Measurements from ENCODE around the gene SIX3. TPM values are rescaled to one million over a fixed set of nuclear protein-coding genes. Genes with fewer than 3 reads are reported as not detected.
A peak's percentile ranks its signal among the peaks of the same experiment; 100 is the strongest.

SIX3 gene
- total RNA-seq, 5 donors from 2014 or later (not counting 1 experiment from before 2014, with no cell fraction given): 0.23 TPM; not detected in 4

DNA sequence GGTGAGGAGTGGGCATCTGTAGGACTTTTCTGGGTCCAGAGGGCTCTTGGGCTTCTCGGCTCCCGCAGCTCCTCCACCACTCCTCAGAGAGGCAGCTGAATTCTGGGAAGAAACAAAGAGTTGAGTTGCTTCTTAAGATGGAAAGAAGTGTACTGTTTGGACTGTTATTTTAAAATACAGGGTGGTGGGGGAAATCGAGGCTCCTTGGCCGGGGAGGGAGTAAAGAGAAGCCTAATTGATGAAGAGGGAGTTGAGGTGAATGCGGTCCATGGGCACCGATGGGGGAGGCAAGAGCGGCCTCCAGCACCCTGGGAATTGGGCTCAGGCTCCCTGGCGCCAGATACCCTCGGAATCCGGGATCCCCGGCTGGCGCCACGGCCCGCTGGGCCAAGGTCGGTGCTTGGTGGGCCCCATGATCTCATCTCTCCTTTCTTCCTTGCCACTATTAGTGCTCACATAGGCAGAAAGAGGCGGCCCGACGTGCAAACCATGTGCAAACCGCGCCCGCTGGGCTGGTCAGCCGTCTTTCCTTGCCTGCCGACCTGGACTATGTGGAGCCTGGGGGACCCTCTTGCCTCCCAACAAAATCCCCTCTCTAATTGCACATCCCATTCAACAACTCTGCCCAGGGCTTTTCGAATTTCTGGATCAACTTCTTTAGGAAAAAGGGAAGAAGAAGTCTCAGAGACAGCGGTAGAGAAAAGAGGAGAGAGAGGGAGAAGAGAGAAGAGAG is 604 bp upstream of the SIX3 start:
- H3K27ac Mint-ChIP-seq: no peak overlapping the region
- Histone ChIP-seq H3K4me3 (ENCODE audit: control insufficient read depth in 1 of 2, extremely low read depth in 1 of 2, low read length in 1 of 2) (peak overlapping the region in 1 of 2 donors; percentile 46), H3K9me3 (no peaks in the 10 kb centered on the region), H3K36me3 (ENCODE audit: control insufficient read depth in 2 of 2, extremely low read depth in 1 of 2, insufficient read depth in 1 of 2, low read length in 1 of 2) (no peaks in the 10 kb centered on the region), H3K27ac (ENCODE audit: low read length) (no peak overlapping the region), H3K27me3 (replicated peaks in 1 of 2; ENCODE audit: control insufficient read depth in 2 of 2, extremely low read depth in 1 of 2, insufficient read depth in 2 of 2, low read length in 1 of 2) (peaks cover 18 to 92% of the 10 kb centered on the region in 2 experiments), H3K4me1 (ENCODE audit: control insufficient read depth in 1 of 2, extremely low read depth in 1 of 2, insufficient read depth in 2 of 2, low read length in 2 of 2) (peaks cover 8 to 38% of the 10 kb centered on the region in 2 experiments)
- H3K4me3 Mint-ChIP-seq: peak overlapping the region; percentile 71 to 81 (median 78)
- H3K36me3 Mint-ChIP-seq: no peaks in the 10 kb centered on the region
- ChIA-PET POLR2A (no interaction called here), CTCF (no interaction called here)
- DNase-seq (no peak), ATAC-seq (replicated peaks in 1 of 4) (no peak)
- H3K27me3 Mint-ChIP-seq: peaks cover 61 to 78% of the 10 kb centered on the region in 2 donors
- 23% methylated on average over 20 of the region's 25 CpGs for WGBS (ENCODE audit: insufficient coverage)
- H3K9me3 Mint-ChIP-seq: no peaks in the 10 kb centered on the region
- H3K4me1 Mint-ChIP-seq: peaks cover 62 to 69% (median 64%) of the 10 kb centered on the region in 3 donors

DNA sequence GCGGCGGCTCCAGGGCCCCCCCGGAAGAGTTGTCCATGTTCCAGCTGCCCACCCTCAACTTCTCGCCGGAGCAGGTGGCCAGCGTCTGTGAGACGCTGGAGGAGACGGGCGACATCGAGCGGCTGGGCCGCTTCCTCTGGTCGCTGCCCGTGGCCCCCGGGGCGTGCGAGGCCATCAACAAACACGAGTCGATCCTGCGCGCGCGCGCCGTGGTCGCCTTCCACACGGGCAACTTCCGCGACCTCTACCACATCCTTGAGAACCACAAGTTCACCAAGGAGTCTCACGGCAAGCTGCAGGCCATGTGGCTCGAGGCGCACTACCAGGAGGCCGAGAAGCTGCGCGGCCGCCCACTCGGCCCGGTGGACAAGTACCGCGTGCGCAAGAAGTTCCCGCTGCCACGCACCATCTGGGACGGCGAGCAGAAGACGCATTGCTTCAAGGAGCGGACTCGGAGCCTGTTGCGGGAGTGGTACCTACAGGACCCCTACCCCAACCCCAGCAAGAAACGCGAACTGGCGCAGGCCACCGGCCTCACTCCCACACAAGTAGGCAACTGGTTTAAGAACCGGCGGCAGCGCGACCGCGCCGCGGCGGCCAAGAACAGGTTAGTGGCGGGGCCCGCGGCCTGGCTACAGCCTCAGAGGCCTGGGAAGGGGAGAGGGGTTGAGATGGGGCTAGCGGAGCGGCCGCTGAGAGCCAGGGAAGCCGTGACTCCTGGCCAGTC is 965 bp downstream of the SIX3 start:
- peaks cover 60 to 79% of the 10 kb centered on the region in 2 donors for H3K27me3 Mint-ChIP-seq
- ChIA-PET CTCF (no interaction called here), POLR2A (no interaction called here)
- H3K4me3 Mint-ChIP-seq: peak overlapping the region; percentile 43 to 81 (median 58)
- no peak overlapping the region for H3K27ac Mint-ChIP-seq
- ATAC-seq (replicated peaks in 1 of 4) (no peak), DNase-seq (peak in 1 of 35 experiments; percentile 12)
- H3K36me3 Mint-ChIP-seq: no peaks in the 10 kb centered on the region
- H3K4me1 Mint-ChIP-seq: peaks cover 53 to 59% (median 54%) of the 10 kb centered on the region in 3 donors
- Histone ChIP-seq H3K4me1 (ENCODE audit: control insufficient read depth in 1 of 2, extremely low read depth in 1 of 2, insufficient read depth in 2 of 2, low read length in 2 of 2) (peaks cover 8 to 38% of the 10 kb centered on the region in 2 experiments), H3K36me3 (ENCODE audit: control insufficient read depth in 2 of 2, extremely low read depth in 1 of 2, insufficient read depth in 1 of 2, low read length in 1 of 2) (no peaks in the 10 kb centered on the region), H3K27me3 (replicated peaks in 1 of 2; ENCODE audit: control insufficient read depth in 2 of 2, extremely low read depth in 1 of 2, insufficient read depth in 2 of 2, low read length in 1 of 2) (peaks cover 24 to 92% of the 10 kb centered on the region in 2 experiments), H3K9me3 (no peaks in the 10 kb centered on the region), H3K27ac (ENCODE audit: low read length) (no peak overlapping the region), H3K4me3 (ENCODE audit: control insufficient read depth in 1 of 2, extremely low read depth in 1 of 2, low read length in 1 of 2) (peak overlapping the region in 1 of 2 donors; percentile 29)
- WGBS (ENCODE audit: insufficient coverage): 5% methylated on average over 63 of the region's 69 CpGs
- H3K9me3 Mint-ChIP-seq: no peaks in the 10 kb centered on the region

DNA sequence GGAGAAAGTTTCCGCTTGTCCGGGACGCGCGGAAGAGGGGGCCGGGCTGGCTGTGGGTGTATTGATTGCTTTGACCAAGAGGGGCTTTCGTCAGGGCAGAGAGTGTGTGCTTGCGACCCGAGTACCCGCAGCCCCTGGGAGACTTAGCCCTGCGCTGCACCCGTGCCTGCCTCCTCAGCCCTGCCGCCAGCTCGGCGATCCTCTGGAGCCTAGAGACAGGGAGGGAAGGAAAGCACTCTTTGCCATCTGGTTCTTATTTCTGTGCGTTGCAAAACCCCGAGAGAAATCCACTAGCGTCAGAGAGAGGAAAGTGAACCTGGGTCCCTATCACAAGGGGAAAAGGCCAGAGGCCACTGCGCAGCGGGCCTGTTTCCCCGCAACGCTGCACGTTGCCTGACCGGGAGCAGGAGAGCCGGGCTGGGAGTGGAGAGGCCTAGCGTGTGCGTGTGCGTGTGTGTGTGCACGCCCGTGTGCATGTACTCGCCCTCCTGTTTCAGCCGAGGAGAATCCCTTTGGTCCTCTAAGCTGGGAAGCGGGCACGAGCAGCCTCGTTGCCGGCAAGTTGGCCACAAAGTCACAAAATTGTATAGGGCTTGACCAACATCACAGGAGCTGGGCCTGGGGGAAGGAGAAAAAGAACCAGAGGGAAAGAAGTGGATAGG is 1.7 kb downstream of the SIX3 start:
- Histone ChIP-seq H3K27me3 (replicated peaks in 1 of 2; ENCODE audit: control insufficient read depth in 2 of 2, extremely low read depth in 1 of 2, insufficient read depth in 2 of 2, low read length in 1 of 2) (peaks cover 27 to 87% of the 10 kb centered on the region in 2 experiments), H3K36me3 (ENCODE audit: control insufficient read depth in 2 of 2, extremely low read depth in 1 of 2, insufficient read depth in 1 of 2, low read length in 1 of 2) (no peaks in the 10 kb centered on the region), H3K4me1 (ENCODE audit: control insufficient read depth in 1 of 2, extremely low read depth in 1 of 2, insufficient read depth in 2 of 2, low read length in 2 of 2) (peaks cover 8 to 34% of the 10 kb centered on the region in 2 experiments), H3K4me3 (ENCODE audit: control insufficient read depth in 1 of 2, extremely low read depth in 1 of 2, low read length in 1 of 2) (peak overlapping the region in 1 of 2 donors; percentile 29), H3K27ac (ENCODE audit: low read length) (no peak overlapping the region), H3K9me3 (no peaks in the 10 kb centered on the region)
- DNase-seq: no peak
- Mint-ChIP-seq H3K27me3 (peaks cover 67 to 82% of the 10 kb centered on the region in 2 donors), H3K27ac (no peak overlapping the region), H3K4me3 (peak overlapping the region; percentile 43 to 81 (median 45)), H3K9me3 (no peaks in the 10 kb centered on the region), H3K36me3 (no peaks in the 10 kb centered on the region), H3K4me1 (peaks cover 50 to 56% (median 54%) of the 10 kb centered on the region in 3 donors)
- POLR2A ChIA-PET: no interaction called here
- ATAC-seq (replicated peaks in 1 of 4): no peak
- 26% methylated on average over 36 of the region's 36 CpGs for WGBS (ENCODE audit: insufficient coverage)
- CTCF ChIA-PET: interaction anchor here in 1 of 2 donors (0.6 kb wide), 1 partner anchor 730 kb away, joined by 6 read pairs; no protein-coding TSS in a partner anchor

DNA sequence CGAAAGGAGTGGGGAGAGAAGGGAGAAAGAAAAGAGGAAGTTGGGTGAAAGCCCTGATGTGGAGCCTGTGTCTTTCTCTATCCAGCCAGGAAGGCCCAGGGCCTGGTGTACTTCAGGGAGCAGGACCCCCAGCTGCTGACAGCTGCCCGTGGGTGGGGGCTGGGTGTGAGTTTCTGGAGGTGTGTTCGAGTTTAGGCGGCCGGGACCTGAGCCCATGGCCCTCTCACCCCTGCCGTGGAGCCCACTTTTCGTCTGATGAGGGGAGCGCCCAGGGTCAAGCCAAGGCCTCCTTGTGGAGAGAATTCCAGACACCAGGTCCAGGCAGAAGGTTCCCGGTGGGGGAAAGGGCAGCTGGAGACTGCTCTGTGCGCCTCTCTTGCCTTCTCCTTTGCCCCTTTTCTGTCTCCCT is 2.2 kb downstream of the SIX3 start:
- peak overlapping the region in 2 of 3 donors; percentile 43 to 81 for H3K4me3 Mint-ChIP-seq
- ChIA-PET CTCF (interaction anchor here in 1 of 2 donors (0.6 kb wide), 1 partner anchor 731 kb away, joined by 6 read pairs; no protein-coding TSS in a partner anchor), POLR2A (no interaction called here)
- peaks cover 70 to 82% of the 10 kb centered on the region in 2 donors for H3K27me3 Mint-ChIP-seq
- peaks cover 8 to 28% of the 10 kb centered on the region in 2 experiments for H3K4me1 ChIP-seq (ENCODE audit: control insufficient read depth in 1 of 2, extremely low read depth in 1 of 2, insufficient read depth in 2 of 2, low read length in 2 of 2)
- peaks cover 27 to 87% of the 10 kb centered on the region in 2 experiments for H3K27me3 ChIP-seq (replicated peaks in 1 of 2; ENCODE audit: control insufficient read depth in 2 of 2, extremely low read depth in 1 of 2, insufficient read depth in 2 of 2, low read length in 1 of 2)
- H3K9me3 Mint-ChIP-seq: no peaks in the 10 kb centered on the region
- WGBS (ENCODE audit: insufficient coverage): 25% methylated on average over 10 of the region's 10 CpGs
- peaks cover 48 to 54% (median 52%) of the 10 kb centered on the region in 3 donors for H3K4me1 Mint-ChIP-seq
- no peak overlapping the region for H3K4me3 ChIP-seq (ENCODE audit: control insufficient read depth in 1 of 2, extremely low read depth in 1 of 2, low read length in 1 of 2)
- H3K36me3 Mint-ChIP-seq: no peaks in the 10 kb centered on the region
- no peaks in the 10 kb centered on the region for H3K9me3 ChIP-seq
- H3K36me3 ChIP-seq (ENCODE audit: control insufficient read depth in 2 of 2, extremely low read depth in 1 of 2, insufficient read depth in 1 of 2, low read length in 1 of 2): no peaks in the 10 kb centered on the region
- DNase-seq (no peak), ATAC-seq (replicated peaks in 1 of 4) (no peak)
- no peak overlapping the region for H3K27ac ChIP-seq (ENCODE audit: low read length)
- no peak overlapping the region for H3K27ac Mint-ChIP-seq

DNA sequence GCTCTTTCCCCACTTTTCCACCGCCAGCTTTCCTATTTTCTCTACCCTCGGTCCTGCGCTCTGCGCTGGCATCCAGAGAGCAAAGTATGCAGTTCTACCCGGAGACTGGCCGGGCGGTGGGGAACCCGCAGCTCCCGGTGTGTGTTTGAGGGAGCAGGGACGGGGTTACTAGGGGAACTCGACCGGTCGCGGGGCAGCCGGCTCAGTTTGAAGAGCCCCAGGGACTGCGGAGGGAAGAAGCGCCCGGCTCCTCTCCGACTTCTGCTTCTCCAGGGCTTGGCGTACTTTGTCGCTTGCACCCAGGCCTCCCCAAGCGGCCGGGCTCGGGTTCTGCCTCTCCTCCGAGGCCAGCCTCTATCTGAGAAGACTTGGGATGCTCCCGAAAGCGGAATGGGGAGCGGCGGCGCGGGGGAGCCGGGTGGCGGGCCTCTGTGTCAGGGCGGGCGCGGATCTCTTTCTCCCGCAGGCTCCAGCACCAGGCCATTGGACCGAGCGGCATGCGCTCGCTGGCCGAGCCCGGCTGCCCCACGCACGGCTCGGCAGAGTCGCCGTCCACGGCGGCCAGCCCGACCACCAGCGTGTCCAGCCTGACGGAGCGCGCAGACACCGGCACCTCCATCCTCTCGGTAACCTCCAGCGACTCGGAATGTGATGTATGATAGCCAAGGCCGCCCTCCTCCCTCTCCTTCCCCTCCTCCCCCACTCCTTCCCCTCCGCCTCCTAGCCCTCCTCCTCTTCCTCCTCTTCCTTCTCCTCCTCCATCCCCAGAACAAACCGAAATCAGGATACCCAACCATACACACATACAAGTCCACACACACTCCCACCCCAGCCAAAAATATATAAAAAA is 2.8 kb downstream of the SIX3 start:
- Histone ChIP-seq H3K36me3 (ENCODE audit: control insufficient read depth in 2 of 2, extremely low read depth in 1 of 2, insufficient read depth in 1 of 2, low read length in 1 of 2) (no peaks in the 10 kb centered on the region), H3K4me3 (ENCODE audit: control insufficient read depth in 1 of 2, extremely low read depth in 1 of 2, low read length in 1 of 2) (no peak overlapping the region), H3K9me3 (no peaks in the 10 kb centered on the region), H3K4me1 (ENCODE audit: control insufficient read depth in 1 of 2, extremely low read depth in 1 of 2, insufficient read depth in 2 of 2, low read length in 2 of 2) (peaks cover 8 to 29% of the 10 kb centered on the region in 2 experiments), H3K27me3 (replicated peaks in 1 of 2; ENCODE audit: control insufficient read depth in 2 of 2, extremely low read depth in 1 of 2, insufficient read depth in 2 of 2, low read length in 1 of 2) (peaks cover 27 to 88% of the 10 kb centered on the region in 2 experiments), H3K27ac (ENCODE audit: low read length) (no peak overlapping the region)
- Mint-ChIP-seq H3K27ac (no peak overlapping the region), H3K4me1 (peaks cover 50 to 58% (median 55%) of the 10 kb centered on the region in 3 donors), H3K36me3 (no peaks in the 10 kb centered on the region), H3K4me3 (peak overlapping the region in 2 of 3 donors; percentile 44 to 81), H3K27me3 (peaks cover 76 to 88% of the 10 kb centered on the region in 2 donors), H3K9me3 (no peaks in the 10 kb centered on the region)
- ChIA-PET POLR2A (no interaction called here), CTCF (interaction anchor here in 1 of 2 donors (0.6 kb wide), 1 partner anchor 731 kb away, joined by 6 read pairs; no protein-coding TSS in a partner anchor)
- ATAC-seq (replicated peaks in 1 of 4) (no peak), DNase-seq (no peak)
- WGBS (ENCODE audit: insufficient coverage): 12% methylated on average over 58 of the region's 62 CpGs
